Measurements from ENCODE around the gene OIP5. TPM values are rescaled to one million over a fixed set of nuclear protein-coding genes. Genes with fewer than 3 reads are reported as not detected.

The OIP5 gene
- total and polyA plus RNA-seq, 2 of the 13 experiments (the other 11 are each of a cell fraction or from before 2014, with no cell fraction given), result 10.7 to 38.0 TPM

DNA sequence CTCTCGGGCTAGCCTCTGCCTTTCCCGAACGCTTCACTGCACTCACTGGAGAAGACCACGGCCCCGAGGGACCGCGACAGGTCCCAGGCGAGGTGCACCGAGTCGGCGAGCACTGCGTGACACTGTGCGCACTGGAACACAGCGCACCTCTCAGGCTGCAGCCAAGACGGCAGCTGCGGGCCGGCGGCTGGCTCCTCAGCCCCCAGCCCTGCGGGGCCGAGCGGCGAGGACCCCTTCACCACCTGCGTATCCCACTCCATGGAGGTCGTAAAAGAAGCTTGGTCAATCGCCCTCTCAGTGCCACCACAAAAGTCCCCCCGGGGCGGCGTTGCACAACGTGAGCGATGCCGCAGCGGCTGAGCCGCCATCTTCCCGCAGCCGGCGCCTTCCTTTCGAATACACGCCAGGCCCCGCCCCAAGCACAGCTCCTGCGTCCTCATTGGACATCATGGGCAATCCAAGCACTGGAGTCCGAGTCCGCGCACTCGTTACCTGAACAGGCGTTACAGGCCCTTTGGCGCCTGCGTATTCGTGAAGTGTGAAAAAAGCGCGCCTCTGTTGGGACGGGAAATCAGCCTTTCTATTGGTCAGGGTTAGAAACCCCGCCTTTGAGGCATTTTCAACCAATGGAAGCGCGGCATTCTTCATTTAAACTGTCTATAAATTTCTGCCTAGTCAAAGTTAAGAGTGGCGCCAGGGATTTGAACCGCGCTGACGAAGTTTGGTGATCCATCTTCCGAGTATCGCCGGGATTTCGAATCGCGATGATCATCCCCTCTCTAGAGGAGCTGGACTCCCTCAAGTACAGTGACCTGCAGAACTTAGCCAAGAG is at the start of gene OIP5, which contains the start of gene NUSAP1 (continued):
- TF ChIP-seq, protein P1, sequence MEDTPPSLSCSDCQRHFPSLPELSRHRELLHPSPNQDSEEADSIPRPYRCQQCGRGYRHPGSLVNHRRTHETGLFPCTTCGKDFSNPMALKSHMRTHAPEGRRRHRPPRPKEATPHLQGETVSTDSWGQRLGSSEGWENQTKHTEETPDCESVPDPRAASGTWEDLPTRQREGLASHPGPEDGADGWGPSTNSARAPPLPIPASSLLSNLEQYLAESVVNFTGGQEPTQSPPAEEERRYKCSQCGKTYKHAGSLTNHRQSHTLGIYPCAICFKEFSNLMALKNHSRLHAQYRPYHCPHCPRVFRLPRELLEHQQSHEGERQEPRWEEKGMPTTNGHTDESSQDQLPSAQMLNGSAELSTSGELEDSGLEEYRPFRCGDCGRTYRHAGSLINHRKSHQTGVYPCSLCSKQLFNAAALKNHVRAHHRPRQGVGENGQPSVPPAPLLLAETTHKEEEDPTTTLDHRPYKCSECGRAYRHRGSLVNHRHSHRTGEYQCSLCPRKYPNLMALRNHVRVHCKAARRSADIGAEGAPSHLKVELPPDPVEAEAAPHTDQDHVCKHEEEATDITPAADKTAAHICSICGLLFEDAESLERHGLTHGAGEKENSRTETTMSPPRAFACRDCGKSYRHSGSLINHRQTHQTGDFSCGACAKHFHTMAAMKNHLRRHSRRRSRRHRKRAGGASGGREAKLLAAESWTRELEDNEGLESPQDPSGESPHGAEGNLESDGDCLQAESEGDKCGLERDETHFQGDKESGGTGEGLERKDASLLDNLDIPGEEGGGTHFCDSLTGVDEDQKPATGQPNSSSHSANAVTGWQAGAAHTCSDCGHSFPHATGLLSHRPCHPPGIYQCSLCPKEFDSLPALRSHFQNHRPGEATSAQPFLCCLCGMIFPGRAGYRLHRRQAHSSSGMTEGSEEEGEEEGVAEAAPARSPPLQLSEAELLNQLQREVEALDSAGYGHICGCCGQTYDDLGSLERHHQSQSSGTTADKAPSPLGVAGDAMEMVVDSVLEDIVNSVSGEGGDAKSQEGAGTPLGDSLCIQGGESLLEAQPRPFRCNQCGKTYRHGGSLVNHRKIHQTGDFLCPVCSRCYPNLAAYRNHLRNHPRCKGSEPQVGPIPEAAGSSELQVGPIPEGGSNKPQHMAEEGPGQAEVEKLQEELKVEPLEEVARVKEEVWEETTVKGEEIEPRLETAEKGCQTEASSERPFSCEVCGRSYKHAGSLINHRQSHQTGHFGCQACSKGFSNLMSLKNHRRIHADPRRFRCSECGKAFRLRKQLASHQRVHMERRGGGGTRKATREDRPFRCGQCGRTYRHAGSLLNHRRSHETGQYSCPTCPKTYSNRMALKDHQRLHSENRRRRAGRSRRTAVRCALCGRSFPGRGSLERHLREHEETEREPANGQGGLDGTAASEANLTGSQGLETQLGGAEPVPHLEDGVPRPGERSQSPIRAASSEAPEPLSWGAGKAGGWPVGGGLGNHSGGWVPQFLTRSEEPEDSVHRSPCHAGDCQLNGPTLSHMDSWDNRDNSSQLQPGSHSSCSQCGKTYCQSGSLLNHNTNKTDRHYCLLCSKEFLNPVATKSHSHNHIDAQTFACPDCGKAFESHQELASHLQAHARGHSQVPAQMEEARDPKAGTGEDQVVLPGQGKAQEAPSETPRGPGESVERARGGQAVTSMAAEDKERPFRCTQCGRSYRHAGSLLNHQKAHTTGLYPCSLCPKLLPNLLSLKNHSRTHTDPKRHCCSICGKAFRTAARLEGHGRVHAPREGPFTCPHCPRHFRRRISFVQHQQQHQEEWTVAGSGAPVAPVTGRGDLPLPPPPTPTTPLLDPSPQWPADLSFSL (CRISPR knock-in tag; IDR thresholded peaks at IDR 0.05), result no peak
- TF ChIP-seq, protein P2, sequence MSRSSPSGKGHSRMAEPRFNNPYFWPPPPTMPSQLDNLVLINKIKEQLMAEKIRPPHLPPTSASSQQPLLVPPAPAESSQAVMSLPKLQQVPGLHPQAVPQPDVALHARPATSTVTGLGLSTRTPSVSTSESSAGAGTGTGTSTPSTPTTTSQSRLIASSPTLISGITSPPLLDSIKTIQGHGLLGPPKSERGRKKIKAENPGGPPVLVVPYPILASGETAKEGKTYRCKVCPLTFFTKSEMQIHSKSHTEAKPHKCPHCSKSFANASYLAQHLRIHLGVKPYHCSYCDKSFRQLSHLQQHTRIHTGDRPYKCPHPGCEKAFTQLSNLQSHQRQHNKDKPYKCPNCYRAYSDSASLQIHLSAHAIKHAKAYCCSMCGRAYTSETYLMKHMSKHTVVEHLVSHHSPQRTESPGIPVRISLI (CRISPR knock-in tag; IDR thresholded peaks at IDR 0.05; ENCODE audit: borderline replicate concordance), result peak; percentile 22; the same call in 1 of the 2 replicates
- peak; percentile 22; the same call in 1 of the 2 replicates for TF ChIP-seq THAP11 (CRISPR knock-in tag; IDR thresholded peaks at IDR 0.05)
- no peak for TF ChIP-seq ZFP82 (CRISPR knock-in tag; IDR thresholded peaks at IDR 0.05; ENCODE audit: borderline replicate concordance)
- TF ChIP-seq FLYWCH1 (CRISPR knock-in tag; IDR thresholded peaks at IDR 0.05), result no peak
- TF ChIP-seq, protein P3, sequence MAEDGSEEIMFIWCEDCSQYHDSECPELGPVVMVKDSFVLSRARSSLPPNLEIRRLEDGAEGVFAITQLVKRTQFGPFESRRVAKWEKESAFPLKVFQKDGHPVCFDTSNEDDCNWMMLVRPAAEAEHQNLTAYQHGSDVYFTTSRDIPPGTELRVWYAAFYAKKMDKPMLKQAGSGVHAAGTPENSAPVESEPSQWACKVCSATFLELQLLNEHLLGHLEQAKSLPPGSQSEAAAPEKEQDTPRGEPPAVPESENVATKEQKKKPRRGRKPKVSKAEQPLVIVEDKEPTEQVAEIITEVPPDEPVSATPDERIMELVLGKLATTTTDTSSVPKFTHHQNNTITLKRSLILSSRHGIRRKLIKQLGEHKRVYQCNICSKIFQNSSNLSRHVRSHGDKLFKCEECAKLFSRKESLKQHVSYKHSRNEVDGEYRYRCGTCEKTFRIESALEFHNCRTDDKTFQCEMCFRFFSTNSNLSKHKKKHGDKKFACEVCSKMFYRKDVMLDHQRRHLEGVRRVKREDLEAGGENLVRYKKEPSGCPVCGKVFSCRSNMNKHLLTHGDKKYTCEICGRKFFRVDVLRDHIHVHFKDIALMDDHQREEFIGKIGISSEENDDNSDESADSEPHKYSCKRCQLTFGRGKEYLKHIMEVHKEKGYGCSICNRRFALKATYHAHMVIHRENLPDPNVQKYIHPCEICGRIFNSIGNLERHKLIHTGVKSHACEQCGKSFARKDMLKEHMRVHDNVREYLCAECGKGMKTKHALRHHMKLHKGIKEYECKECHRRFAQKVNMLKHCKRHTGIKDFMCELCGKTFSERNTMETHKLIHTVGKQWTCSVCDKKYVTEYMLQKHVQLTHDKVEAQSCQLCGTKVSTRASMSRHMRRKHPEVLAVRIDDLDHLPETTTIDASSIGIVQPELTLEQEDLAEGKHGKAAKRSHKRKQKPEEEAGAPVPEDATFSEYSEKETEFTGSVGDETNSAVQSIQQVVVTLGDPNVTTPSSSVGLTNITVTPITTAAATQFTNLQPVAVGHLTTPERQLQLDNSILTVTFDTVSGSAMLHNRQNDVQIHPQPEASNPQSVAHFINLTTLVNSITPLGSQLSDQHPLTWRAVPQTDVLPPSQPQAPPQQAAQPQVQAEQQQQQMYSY (CRISPR knock-in tag; IDR thresholded peaks at IDR 0.05), result peak; percentile 29; the same call in 1 of the 2 replicates
- TF ChIP-seq, protein P4, sequence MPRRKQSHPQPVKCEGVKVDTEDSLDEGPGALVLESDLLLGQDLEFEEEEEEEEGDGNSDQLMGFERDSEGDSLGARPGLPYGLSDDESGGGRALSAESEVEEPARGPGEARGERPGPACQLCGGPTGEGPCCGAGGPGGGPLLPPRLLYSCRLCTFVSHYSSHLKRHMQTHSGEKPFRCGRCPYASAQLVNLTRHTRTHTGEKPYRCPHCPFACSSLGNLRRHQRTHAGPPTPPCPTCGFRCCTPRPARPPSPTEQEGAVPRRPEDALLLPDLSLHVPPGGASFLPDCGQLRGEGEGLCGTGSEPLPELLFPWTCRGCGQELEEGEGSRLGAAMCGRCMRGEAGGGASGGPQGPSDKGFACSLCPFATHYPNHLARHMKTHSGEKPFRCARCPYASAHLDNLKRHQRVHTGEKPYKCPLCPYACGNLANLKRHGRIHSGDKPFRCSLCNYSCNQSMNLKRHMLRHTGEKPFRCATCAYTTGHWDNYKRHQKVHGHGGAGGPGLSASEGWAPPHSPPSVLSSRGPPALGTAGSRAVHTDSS (CRISPR knock-in tag; conservative IDR thresholded peaks at IDR 0.05), result peak; percentile 23; the same call in 1 of the 2 replicates
- no peak for TF ChIP-seq CAMTA2 (CRISPR knock-in tag; IDR thresholded peaks at IDR 0.05; ENCODE audit: borderline replicate concordance)
- no peak for TF ChIP-seq MIER2 (CRISPR knock-in tag; IDR thresholded peaks at IDR 0.05)
- TF ChIP-seq ZNF44 (CRISPR knock-in tag; IDR thresholded peaks at IDR 0.05), result no peak
- TF ChIP-seq MIER3 (CRISPR knock-in tag; IDR thresholded peaks at IDR 0.05; ENCODE audit: borderline replicate concordance), result no peak
